C4-2B (cell line): ENCODE measurements around the gene HEPHL1.

Experiments
- CTCF ChIP-seq: fragments of 450-650 bp; conservative IDR thresholded peaks from 2 replicates; pipeline ENCODE4 v1.5.1; 2017; ENCODE audit warnings: mild to moderate bottlenecking
- ZFX ChIP-seq: fragments of 450-650 bp; IDR thresholded peaks from 2 replicates; pipeline ENCODE4 v1.6.1; 2017

- no peak for TF ChIP-seq CTCF
- no peak for TF ChIP-seq ZFX
Measured at GRCh38 chr11:93993747-93994146, 27.4 kb upstream of the HEPHL1 start.
